B cell (primary cell): ENCODE data around the gene MGAT5. TPM values are rescaled to one million over a fixed set of nuclear protein-coding genes. Genes with fewer than 3 reads are reported as not detected.

Source experiments
- ATAC-seq: fragments of 200-7000 bp; cut with Tn5 transposase; one replicate; pipeline ENCODE4 v1.10.0; 2021; ENCODE audit warnings: low read depth, mild to moderate bottlenecking, moderate number of reproducible peaks, moderate library complexity
- CTCF ChIA-PET: fragments of 350-600 bp; sonication (Branson Sonifier 250); formaldehyde crosslinking; loops from one replicate; lab custom pipeline; 2021; ENCODE audit warnings: antibody characterized with exemption, inconsistent platforms; lab: Charles Lee
- POLR2A ChIA-PET: fragments of 350-600 bp; sonication (Branson Sonifier 250); formaldehyde crosslinking; loops from one replicate; lab custom pipeline; 2021; ENCODE audit warnings: antibody characterized with exemption; lab: Charles Lee
- DNase-seq: peaks from one replicate; pipeline ENCODE4 v3.0.0; 2013
- H2AFZ ChIP-seq: 2 replicates; pipeline ENCODE4 v1.6.1; 2012; ENCODE audit warnings: mild to moderate bottlenecking, low read depth, low read length; ENCODE audit not compliant: insufficient read depth, poor library complexity, severe bottlenecking
- H3K27ac ChIP-seq, 2 donors: 1 replicate in 1 of 2; 2 replicates in 1 of 2; pipeline ENCODE4 v1.5.1; 2012 to 2013; ENCODE audit warnings: low read length in 2 of 2, mild to moderate bottlenecking in 2 of 2, moderate library complexity in 1 of 2
- H3K27me3 ChIP-seq, 4 experiments: fragments of 200-600 bp in 1 of 4; sonication (generic) in 1 of 4; replicated peaks in 1 of 4; 1 replicate in 2 of 4; 2 replicates in 2 of 4; pipeline versions ENCODE4 v1.6.1 to v1.7.0; 2013 to 2016; ENCODE audit warnings: low read length in 3 of 4, mild to moderate bottlenecking in 2 of 4, mixed read lengths in 1 of 4, moderate library complexity in 1 of 4; ENCODE audit not compliant: insufficient read depth in 4 of 4, control insufficient read depth in 3 of 4; ENCODE audit errors: control extremely low read depth in 1 of 4
- H3K36me3 ChIP-seq, 2 experiments: replicated peaks in 1 of 2; 1 replicate in 1 of 2; 2 replicates in 1 of 2; pipeline versions ENCODE4 v1.6.1 to v1.7.1; 2013; ENCODE audit warnings: low read length in 1 of 2; ENCODE audit not compliant: insufficient read depth in 2 of 2, control insufficient read depth in 1 of 2; ENCODE audit errors: control extremely low read depth in 1 of 2, extremely low read depth in 1 of 2
- H3K4me1 ChIP-seq, 2 donors: fragments of 200-600 bp in 1 of 2; sonication (generic) in 1 of 2; 1 replicate in 1 of 2; 2 replicates in 1 of 2; pipeline versions ENCODE4 v1.5.1 to v1.6.1; 2013 to 2017; ENCODE audit warnings: low read length in 2 of 2; ENCODE audit not compliant: control insufficient read depth in 2 of 2, insufficient read depth in 2 of 2
- H3K4me2 ChIP-seq: replicated peaks from 2 replicates; pipeline ENCODE3; 2012; ENCODE audit warnings: mild to moderate bottlenecking, low read depth, low read length; ENCODE audit not compliant: poor library complexity, severe bottlenecking
- H3K4me3 ChIP-seq, 5 experiments: fragments of 200-600 bp in 1 of 5; sonication (generic) in 1 of 5; 1 replicate in 3 of 5; 2 replicates in 2 of 5; pipeline versions ENCODE4 v1.5.1 to v1.7.0; 2011 to 2016; ENCODE audit warnings: low read length in 4 of 5, mild to moderate bottlenecking in 4 of 5, low read depth in 2 of 5, control low read depth in 1 of 5, moderate library complexity in 1 of 5; ENCODE audit not compliant: insufficient read depth in 1 of 5; ENCODE audit errors: control extremely low read depth in 1 of 5, extremely low read depth in 1 of 5
- H3K79me2 ChIP-seq: fragments of 200-600 bp; sonication (generic); one replicate; pipeline ENCODE4 v1.6.0; 2016; ENCODE audit warnings: low read length; ENCODE audit not compliant: control insufficient read depth, insufficient read depth
- H3K9ac ChIP-seq: fragments of 200-600 bp; sonication (generic); 2 replicates; pipeline ENCODE4 v1.6.1; 2017; ENCODE audit warnings: mild to moderate bottlenecking, low read length, moderate library complexity
- H3K9me3 ChIP-seq, 3 donors: one replicate each; pipeline versions ENCODE4 v1.6.1 to v1.7.1; 2013; ENCODE audit warnings: low read length in 2 of 3; ENCODE audit not compliant: control insufficient read depth in 2 of 3, insufficient read depth in 1 of 3; ENCODE audit errors: control extremely low read depth in 1 of 3
- H4K20me1 ChIP-seq: 2 replicates; pipeline ENCODE4 v1.6.0; 2012; ENCODE audit warnings: mild to moderate bottlenecking, low read length; ENCODE audit not compliant: insufficient read depth, control insufficient read depth, poor library complexity, severe bottlenecking
- H3K27ac Mint-ChIP-seq: one replicate; pipeline ENCODE4 v1.8.0; 2021; ENCODE audit warnings: mixed read lengths
- H3K27me3 Mint-ChIP-seq: one replicate; pipeline ENCODE4 v1.8.0; 2021; ENCODE audit warnings: mixed read lengths
- H3K4me1 Mint-ChIP-seq: one replicate; pipeline ENCODE4 v1.8.0; 2021; ENCODE audit warnings: mixed read lengths
- H3K4me3 Mint-ChIP-seq: one replicate; pipeline ENCODE4 v1.8.0; 2021; ENCODE audit warnings: mixed read lengths
- H3K9me3 Mint-ChIP-seq: one replicate; pipeline ENCODE4 v1.8.0; 2022; ENCODE audit warnings: mixed read lengths; ENCODE audit not compliant: insufficient read depth
- CTCF ChIP-seq: fragments of 200-600 bp; IDR thresholded peaks from one replicate; pipeline ENCODE4 v1.8.0; 2022; ENCODE audit warnings: antibody characterized with exemption, mild to moderate bottlenecking
- EZH2 ChIP-seq: IDR thresholded peaks from 2 replicates; pipeline ENCODE4 v1.6.1; 2012; ENCODE audit warnings: borderline replicate concordance, low read depth, mild to moderate bottlenecking, moderate library complexity, low read length; ENCODE audit not compliant: insufficient read depth, poor library complexity, severe bottlenecking
- WGBS: methylation state at CpG from one replicate; pipeline ENCODE4 v1.1.5; 2013; ENCODE audit warnings: missing lambda C conversion rate; ENCODE audit not compliant: insufficient coverage; 5-methylcytosine and 5-hydroxymethylcytosine counted together
- intact Hi-C: fragments of 100-400 bp; cut with micrococcal nuclease; formaldehyde crosslinking; loops from one replicate; pipeline ENCODE4 v1.10.0; 2022
- polyA plus RNA-seq: library from polyadenylated mRNA; depleted of rRNA; stranded (reverse); fragments of >200 nt; gene quantifications from 2 replicates; pipeline ENCODE4 v1.2.3, GENCODE V29; 2012
- total RNA-seq, 2 donors: library from RNA; stranded (reverse); fragments of 120-200 nt in 1 of 2; gene quantifications; 1 replicate in 1 of 2; 2 replicates in 1 of 2; pipeline versions ENCODE4 v1.2.3 to v1.2.4, GENCODE V29; 2013 to 2022

The MGAT5 gene
- total and polyA plus RNA-seq, 2 donors (not counting 1 experiment from before 2014, with no cell fraction given) = 27.2 to 184 TPM

DNA sequence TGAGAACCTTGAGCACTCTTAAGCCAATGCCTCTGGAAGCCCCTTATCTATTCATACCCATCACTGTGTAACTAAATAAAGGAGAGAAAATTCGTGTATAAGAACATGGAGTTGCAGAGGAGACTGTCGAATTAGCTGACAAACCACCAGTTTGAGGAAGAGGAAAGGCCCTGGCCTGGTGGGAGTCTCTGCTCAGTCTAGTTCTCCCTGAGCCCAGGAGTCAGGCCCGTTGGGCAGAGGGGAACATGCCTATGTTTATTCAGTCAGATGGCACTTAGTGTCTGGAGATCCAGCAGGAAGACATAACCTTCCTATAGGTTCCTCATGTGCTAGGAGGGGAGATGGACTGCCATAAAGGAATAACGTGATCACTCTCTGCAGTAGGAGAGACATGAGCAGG, 60.3 kb downstream of the MGAT5 start:
- DNase-seq (no peak), ATAC-seq (no peak)
- Histone ChIP-seq H4K20me1 (peaks cover 48% of the 10 kb centered on the region), H3K27ac (peak overlapping the region in 1 of 2 donors; percentile 42), H3K9me3 (no peaks in the 10 kb centered on the region), H3K4me2 (peak overlapping the region; percentile 21), H3K9ac (no peak overlapping the region), H3K27me3 (no peaks in the 10 kb centered on the region), H3K79me2 (peaks cover 100% of the 10 kb centered on the region), H3K36me3 (peaks cover 0 to 53% of the 10 kb centered on the region in 2 experiments), H3K4me3 (no peak overlapping the region), H3K4me1 (peaks cover 51 to 56% of the 10 kb centered on the region in 2 donors), H2AFZ (no peak overlapping the region)
- ChIA-PET CTCF (interaction anchor here (0.9 to 1.7 kb wide), 4 partner anchors 41 to 196 kb away, joined by 3 to 4 read pairs (median 4); no protein-coding TSS in a partner anchor), POLR2A (interaction anchor here (0.6 kb wide), 1 partner anchor 74 kb away, joined by 5 read pairs; no protein-coding TSS in a partner anchor)
- intact Hi-C loops = no loop called here
- Mint-ChIP-seq H3K27me3 (no peaks in the 10 kb centered on the region), H3K4me1 (peaks cover 80% of the 10 kb centered on the region), H3K27ac (peak overlapping the region; percentile 58), H3K9me3 (no peaks in the 10 kb centered on the region), H3K4me3 (no peak overlapping the region)
- TF ChIP-seq EZH2 = no peak
- TF ChIP-seq CTCF = no peak
- WGBS = 59% methylated on average over 4 of the region's 4 CpGs

DNA sequence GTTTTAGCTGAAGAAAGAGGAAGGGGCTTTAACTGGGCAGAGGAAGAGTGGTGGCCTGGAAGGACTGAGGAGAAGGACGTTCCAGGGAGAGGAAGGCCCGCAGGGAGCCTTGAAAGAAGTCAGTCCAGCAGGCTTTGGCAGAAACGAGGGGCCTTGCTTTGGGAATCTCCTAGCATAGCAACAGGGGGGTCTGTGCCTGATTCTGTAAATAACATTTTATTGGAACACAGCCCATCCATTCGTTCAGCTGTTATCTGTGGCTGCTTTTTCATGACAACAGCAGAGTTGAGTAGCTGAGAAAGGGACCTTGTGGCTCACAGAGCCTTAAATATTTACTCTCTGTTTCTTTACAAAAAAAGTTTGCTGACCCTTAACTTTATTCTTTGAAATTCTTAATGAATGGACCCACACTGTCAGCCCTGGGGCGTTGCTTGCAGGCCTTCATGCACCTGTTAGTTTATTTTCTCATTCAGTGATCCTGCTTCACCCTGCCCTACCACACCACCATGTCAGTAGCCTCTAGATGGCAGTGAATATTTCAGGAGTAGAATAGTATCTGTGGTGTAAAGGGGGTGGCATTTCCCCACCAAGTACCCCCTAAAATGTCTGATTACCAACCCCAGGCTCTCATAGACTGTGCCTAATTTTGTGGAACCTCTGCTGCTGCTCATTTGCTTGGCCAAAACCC, 61.0 kb downstream of the MGAT5 start:
- ChIA-PET POLR2A (interaction anchor here (0.6 kb wide), 1 partner anchor 74 kb away, joined by 5 read pairs; no protein-coding TSS in a partner anchor), CTCF (interaction anchor here (1.0 to 2.3 kb wide), 3 partner anchors 40 to 97 kb away, joined by 4 to 9 read pairs (median 4); no protein-coding TSS in a partner anchor)
- Mint-ChIP-seq H3K27ac (peak overlapping the region; percentile 58), H3K4me1 (peaks cover 81% of the 10 kb centered on the region), H3K27me3 (no peaks in the 10 kb centered on the region), H3K9me3 (no peaks in the 10 kb centered on the region), H3K4me3 (no peak overlapping the region)
- no peak overlapping the region for H3K4me3 ChIP-seq
- H3K79me2 ChIP-seq = peaks cover 100% of the 10 kb centered on the region
- H3K36me3 ChIP-seq = peaks cover 0 to 54% of the 10 kb centered on the region in 2 experiments
- intact Hi-C loops = no loop called here
- H3K4me2 ChIP-seq = peak overlapping the region; percentile 21
- no peak for TF ChIP-seq EZH2
- TF ChIP-seq CTCF = no peak
- no peak overlapping the region for H2AFZ ChIP-seq
- DNase-seq (no peak), ATAC-seq (no peak)
- H3K27me3 ChIP-seq = no peaks in the 10 kb centered on the region
- H3K4me1 ChIP-seq = peaks cover 55 to 57% of the 10 kb centered on the region in 2 donors
- WGBS = 100% methylated on average over 1 of the region's 5 CpGs
- no peak overlapping the region for H3K9ac ChIP-seq
- no peaks in the 10 kb centered on the region for H3K9me3 ChIP-seq
- peak overlapping the region in 1 of 2 donors; percentile 42 for H3K27ac ChIP-seq
- peaks cover 48% of the 10 kb centered on the region for H4K20me1 ChIP-seq
